Measurements from ENCODE around the gene DDRGK1. TPM values are rescaled to one million over a fixed set of nuclear protein-coding genes. Genes with fewer than 3 reads are reported as not detected.

DDRGK1 gene
- total and polyA plus RNA-seq, 2 of the 8 experiments (the other 6 are each of a cell fraction or from before 2014, with no cell fraction given), result 29.4 to 42.0 TPM

DNA sequence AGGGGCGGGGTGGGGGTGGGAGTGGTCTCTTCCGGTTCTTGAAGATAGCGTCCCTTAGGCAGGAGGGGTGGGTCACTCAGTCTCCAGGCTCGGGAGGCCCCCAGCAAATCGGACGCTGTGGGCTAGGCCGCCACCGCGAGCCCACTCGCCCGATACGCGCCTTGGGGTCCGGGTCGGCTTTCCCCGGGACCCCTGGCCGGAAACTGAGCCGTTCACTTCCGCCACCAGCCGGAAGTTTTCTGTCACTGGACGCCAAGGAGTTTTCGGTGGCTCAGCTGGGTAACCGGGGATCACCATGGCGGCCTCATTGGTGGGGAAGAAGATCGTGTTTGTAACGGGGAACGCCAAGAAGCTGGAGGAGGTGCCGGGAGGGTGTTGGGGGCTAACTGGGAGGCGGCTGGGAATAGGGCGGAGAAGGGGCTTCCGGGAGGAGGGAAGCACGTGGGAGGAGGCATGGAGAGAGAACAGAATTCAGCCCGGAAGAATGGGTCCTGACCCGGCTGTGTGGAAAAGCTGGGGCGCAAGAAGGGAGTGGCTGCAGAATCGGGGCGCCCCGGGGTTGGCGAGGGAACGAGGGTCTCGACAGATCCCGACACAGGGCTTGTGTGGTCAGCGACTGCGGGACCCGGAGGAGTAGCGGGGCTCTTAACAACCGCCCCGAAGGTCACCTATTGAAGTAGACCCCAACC, 4.9 kb upstream of the DDRGK1 start, which contains the start of gene ITPA (continued):
- TF ChIP-seq HDAC6 (IDR thresholded peaks at IDR 0.05; ENCODE audit: low read depth, low read length) (no peak), RFX5 (IDR thresholded peaks at IDR 0.05; ENCODE audit: borderline replicate concordance, low read depth, low read length) (no peak), SP2 (IDR thresholded peaks at IDR 0.05; ENCODE audit: low read length) (no peak), TCF12 (IDR thresholded peaks at IDR 0.05; ENCODE audit: low read depth, low read length) (no peak), BACH1 (IDR thresholded peaks at IDR 0.05; ENCODE audit: low read length) (no peak), KDM5A (IDR thresholded peaks at IDR 0.05; ENCODE audit: low read length) (no peak)
